Esophagus muscularis mucosa (tissue), 4 donors: ENCODE data around the gene GALNT2. TPM values are rescaled to one million over a fixed set of nuclear protein-coding genes. Genes with fewer than 3 reads are reported as not detected.

Experiments
- DNase-seq: peaks from one replicate; pipeline ENCODE4 v3.0.0-alpha.2; 2017; ENCODE audit errors: extremely low spot score
- H3K27ac ChIP-seq, 4 donors: fragments of 200-600 bp; sonication (generic); replicated peaks in 1 of 4; 1 replicate in 3 of 4; 2 replicates in 1 of 4; pipeline ENCODE4 v1.5.1; 2016 to 2019; ENCODE audit warnings: mild to moderate bottlenecking in 1 of 4
- H3K27me3 ChIP-seq, 4 donors: fragments of 200-600 bp; sonication (generic); one replicate each; pipeline versions ENCODE4 v1.5.1 to v1.6.0; 2016 to 2019
- H3K36me3 ChIP-seq, 4 donors: fragments of 200-600 bp; sonication (generic); one replicate each; pipeline ENCODE4 v1.5.1; 2016 to 2019
- H3K4me1 ChIP-seq, 4 donors: fragments of 200-600 bp; sonication (generic); one replicate each; pipeline ENCODE4 v1.5.1; 2016 to 2019
- H3K4me3 ChIP-seq, 4 donors: fragments of 200-600 bp; sonication (generic); 1 replicate in 2 of 4; 2 replicates in 2 of 4; pipeline ENCODE4 v1.5.1; 2016 to 2019; ENCODE audit warnings: mild to moderate bottlenecking in 4 of 4, moderate library complexity in 1 of 4
- H3K9me3 ChIP-seq, 4 donors: fragments of 200-600 bp; sonication (generic); 1 replicate in 3 of 4; 2 replicates in 1 of 4; pipeline ENCODE4 v1.5.1; 2016 to 2019
- CTCF ChIP-seq, 3 experiments: fragments of 200-600 bp in 2 of 3; fragments of 450-650 bp in 1 of 3; sonication (generic) in 2 of 3; IDR thresholded peaks; one replicate each; pipeline ENCODE4 v1.5.1; 2017 to 2019; ENCODE audit warnings: antibody characterized with exemption in 3 of 3, mild to moderate bottlenecking in 2 of 3, moderate library complexity in 1 of 3
- EP300 ChIP-seq: sonication (generic); formaldehyde crosslinking; IDR thresholded peaks from one replicate; pipeline ENCODE4 v1.6.1; 2017; ENCODE audit warnings: antibody characterized with exemption
- POLR2A ChIP-seq: fragments of 450-650 bp; IDR thresholded peaks from one replicate; pipeline ENCODE4 v1.6.1; 2017; ENCODE audit warnings: antibody characterized with exemption, moderate library complexity, mild to moderate bottlenecking, low read depth
- POLR2AphosphoS5 ChIP-seq, 2 donors: sonication (generic); formaldehyde crosslinking; IDR thresholded peaks; one replicate each; pipeline ENCODE4 v1.6.1; 2017; ENCODE audit warnings: antibody characterized with exemption in 2 of 2
- WGBS: methylation state at CpG from one replicate; pipeline ENCODE4 v1.1.5; 2018; 5-methylcytosine and 5-hydroxymethylcytosine counted together
- intact Hi-C: fragments of 100-400 bp; cut with DNase I; formaldehyde crosslinking; loops from one replicate; pipeline ENCODE4 v1.15.1; 2023
- total RNA-seq, 4 donors: library from RNA; depleted of rRNA; stranded (reverse); fragments of >200 nt; gene quantifications; one replicate each; pipeline versions ENCODE4 v1.1.0 to v1.2.1, GENCODE V29; 2016

Gene GALNT2
- total RNA-seq, 4 donors from 2014 or later: 89.6 to 145 (median 129) TPM

DNA sequence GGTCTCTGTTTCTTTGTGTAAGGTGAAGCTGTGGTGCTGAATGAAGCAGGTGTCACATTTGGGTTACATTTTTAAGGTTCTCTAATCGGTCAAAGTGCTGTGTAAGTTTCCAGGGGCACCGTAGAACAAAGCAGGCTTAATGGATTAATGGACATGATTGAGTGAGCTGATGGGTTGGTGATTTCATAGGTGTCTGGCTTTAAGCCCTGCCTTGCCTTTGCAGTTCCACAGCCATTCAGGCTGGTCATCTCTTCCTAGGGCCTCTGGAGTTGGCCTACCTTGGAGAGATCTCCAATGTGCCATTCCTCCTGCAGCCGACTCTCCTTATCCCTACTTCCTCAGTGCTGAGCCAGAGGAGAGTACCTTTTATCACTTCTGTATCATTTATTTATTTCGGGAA, 15.2 kb downstream of the GALNT2 start:
- no peak overlapping the region for H3K4me3 ChIP-seq
- H3K27me3 ChIP-seq: no peaks in the 10 kb centered on the region
- H3K4me1 ChIP-seq: peaks cover 50 to 92% (median 85%) of the 10 kb centered on the region in 4 donors
- 95% methylated on average over 4 of the region's 4 CpGs for WGBS
- DNase-seq: no peak
- H3K27ac ChIP-seq: no peak overlapping the region
- no peaks in the 10 kb centered on the region for H3K9me3 ChIP-seq
- intact Hi-C loops: no loop called here
- no peak for TF ChIP-seq POLR2AphosphoS5 (IDR thresholded peaks at IDR 0.05)
- no peak for TF ChIP-seq EP300
- TF ChIP-seq CTCF (IDR thresholded peaks at IDR 0.05): no peak
- TF ChIP-seq POLR2A: no peak
- peaks cover 0 to 5% (median 0%) of the 10 kb centered on the region in 4 donors for H3K36me3 ChIP-seq

DNA sequence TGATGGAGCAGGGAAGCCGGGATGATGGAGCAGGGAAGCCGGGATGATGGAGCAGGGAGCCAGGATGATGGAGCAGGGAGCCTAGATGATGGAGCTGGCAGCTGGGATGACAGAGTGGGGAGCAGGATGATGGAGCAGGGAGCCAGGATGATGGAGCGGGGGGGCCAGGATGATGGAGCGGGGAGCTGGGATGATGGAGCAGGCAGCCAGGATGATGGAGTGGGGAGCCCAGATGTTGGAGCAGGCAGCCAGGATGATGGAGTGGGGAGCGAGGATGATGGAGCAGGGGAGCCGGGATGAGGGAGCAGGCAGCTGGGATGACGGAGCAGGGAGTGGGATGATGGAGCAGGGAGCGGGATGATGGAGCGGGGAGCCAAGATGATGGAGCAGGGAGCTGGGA, 16.0 kb downstream of the GALNT2 start:
- Histone ChIP-seq H3K4me1 (peaks cover 55 to 95% (median 88%) of the 10 kb centered on the region in 4 donors), H3K36me3 (peaks cover 0 to 5% (median 0%) of the 10 kb centered on the region in 4 donors), H3K4me3 (no peak overlapping the region), H3K27ac (peak overlapping the region; percentile 43 to 77 (median 71)), H3K27me3 (no peaks in the 10 kb centered on the region), H3K9me3 (no peaks in the 10 kb centered on the region)
- 96% methylated on average over 9 of the region's 9 CpGs for WGBS
- no peak for DNase-seq
- intact Hi-C loops: no loop called here
- TF ChIP-seq POLR2AphosphoS5 (IDR thresholded peaks at IDR 0.05) (no peak), CTCF (IDR thresholded peaks at IDR 0.05) (no peak), EP300 (no peak), POLR2A (no peak)

DNA sequence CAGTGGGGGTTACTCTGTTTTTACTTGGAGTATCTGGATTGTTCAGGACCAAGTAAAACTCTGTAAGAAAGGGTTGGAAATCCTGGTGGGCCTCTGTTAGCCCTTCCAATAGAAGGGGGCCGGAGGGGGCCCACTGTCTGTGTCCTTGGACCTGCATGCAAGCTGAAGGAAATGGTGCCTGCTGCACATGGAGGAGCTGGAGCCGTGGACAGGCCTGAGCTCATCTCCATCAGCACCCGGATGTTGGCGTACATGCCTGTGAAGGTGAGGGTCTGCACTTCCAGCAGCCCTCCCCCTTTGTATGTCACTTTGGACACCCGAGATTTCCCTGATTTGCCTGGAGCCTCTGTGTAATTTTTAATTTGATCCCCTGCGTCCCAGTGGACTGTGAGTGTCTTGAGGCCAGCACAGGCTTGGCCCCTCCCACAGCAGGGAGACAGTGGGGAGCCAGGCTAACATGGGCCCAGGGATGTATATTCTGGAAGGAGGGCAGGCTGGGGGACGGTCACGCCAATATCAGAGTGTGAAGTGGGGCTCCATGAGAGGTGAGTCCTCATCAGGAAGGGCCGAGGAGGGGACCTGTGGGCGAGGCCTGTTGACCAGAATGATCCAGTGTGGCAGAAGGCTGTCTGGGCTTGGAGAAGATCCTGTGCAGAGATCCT, 16.8 kb downstream of the GALNT2 start:
- Histone ChIP-seq H3K27ac (peak overlapping the region; percentile 69 to 84 (median 75)), H3K4me3 (no peak overlapping the region), H3K36me3 (peaks cover 0 to 5% (median 0%) of the 10 kb centered on the region in 4 donors), H3K9me3 (no peaks in the 10 kb centered on the region), H3K4me1 (peaks cover 55 to 95% (median 88%) of the 10 kb centered on the region in 4 donors), H3K27me3 (no peaks in the 10 kb centered on the region)
- intact Hi-C loops: no loop called here
- no peak for DNase-seq
- TF ChIP-seq POLR2A: no peak
- TF ChIP-seq POLR2AphosphoS5 (IDR thresholded peaks at IDR 0.05): no peak
- no peak for TF ChIP-seq EP300
- no peak for TF ChIP-seq CTCF (IDR thresholded peaks at IDR 0.05)
- WGBS: 93% methylated on average over 6 of the region's 10 CpGs

- no peak for TF ChIP-seq CTCF (IDR thresholded peaks at IDR 0.05)
- no peak for TF ChIP-seq POLR2A
- TF ChIP-seq POLR2AphosphoS5 (IDR thresholded peaks at IDR 0.05): peak; percentile 57 to 58
- no peak for TF ChIP-seq EP300
- H3K27me3 ChIP-seq: no peaks in the 10 kb centered on the region
- H3K27ac ChIP-seq: peak overlapping the region; percentile 69 to 84 (median 75)
- no peak for DNase-seq
- intact Hi-C loops: no loop called here
- no peaks in the 10 kb centered on the region for H3K9me3 ChIP-seq
- peaks cover 0 to 6% (median 4%) of the 10 kb centered on the region in 4 donors for H3K36me3 ChIP-seq
- 47% methylated on average over 9 of the region's 9 CpGs for WGBS
- H3K4me1 ChIP-seq: peaks cover 49 to 95% (median 86%) of the 10 kb centered on the region in 4 donors
- no peak overlapping the region for H3K4me3 ChIP-seq
Observed at GRCh38 chr1:230084408-230085177, 17.6 kb downstream of the GALNT2 start.
